Stomach (tissue), 9 donors: ENCODE data around the gene IL4R. TPM values are rescaled to one million over a fixed set of nuclear protein-coding genes. Genes with fewer than 3 reads are reported as not detected.

Experiments
- DNase-seq, 2 donors: peaks; one replicate each; pipeline versions ENCODE4 v3.0.0 to v3.0.0-alpha.2; 2013 to 2019
- H3K27ac ChIP-seq, 5 donors: fragments of 200-600 bp in 4 of 5; sonication (generic) in 4 of 5; one replicate each; pipeline ENCODE4 v1.5.1; 2013 to 2019; ENCODE audit warnings: mild to moderate bottlenecking in 1 of 5, moderate library complexity in 1 of 5
- H3K27me3 ChIP-seq, 3 donors: fragments of 200-600 bp; sonication (generic); one replicate each; pipeline ENCODE4 v1.5.1; 2017 to 2019; ENCODE audit warnings: mixed run types in 1 of 3
- H3K36me3 ChIP-seq, 4 donors: fragments of 200-600 bp; sonication (generic); 1 replicate in 3 of 4; 2 replicates in 1 of 4; pipeline ENCODE4 v1.5.1; 2016 to 2019
- H3K4me1 ChIP-seq, 4 donors: fragments of 200-600 bp; sonication (generic); one replicate each; pipeline ENCODE4 v1.5.1; 2016 to 2019
- H3K4me3 ChIP-seq, 4 donors: fragments of 200-600 bp; sonication (generic) in 3 of 4; one replicate each; pipeline ENCODE4 v1.5.1; 2016 to 2019; ENCODE audit warnings: mild to moderate bottlenecking in 1 of 4
- H3K9me3 ChIP-seq, 4 donors: fragments of 200-600 bp; sonication (generic); one replicate each; pipeline ENCODE4 v1.5.1; 2016 to 2019
- EP300 ChIP-seq: sonication (generic); formaldehyde crosslinking; IDR thresholded peaks from one replicate; pipeline ENCODE4 v1.6.1; 2017; ENCODE audit warnings: antibody characterized with exemption
- POLR2A ChIP-seq, 4 donors: fragments of 450-650 bp; IDR thresholded peaks; one replicate each; pipeline ENCODE4 v1.6.1; 2016; ENCODE audit warnings: antibody characterized with exemption in 4 of 4, control low read depth in 2 of 4, mild to moderate bottlenecking in 1 of 4, moderate library complexity in 1 of 4
- POLR2AphosphoS5 ChIP-seq, 3 donors: sonication (generic); formaldehyde crosslinking; IDR thresholded peaks; one replicate each; pipeline ENCODE4 v1.6.1; 2016; ENCODE audit warnings: antibody characterized with exemption in 3 of 3
- WGBS, 5 donors: extraction: QIAGEN DNeasy Blood & Tissue Kit in 3 of 5; methylation state at CpG; one replicate each; pipeline versions ENCODE4 v1.1.5 to v1.1.7; 2013 to 2018; 5-methylcytosine and 5-hydroxymethylcytosine counted together
- intact Hi-C: fragments of 100-400 bp; cut with DNase I; formaldehyde crosslinking; loops from one replicate; pipeline ENCODE4 v1.15.1; 2023; ENCODE audit warnings: low total_unique reads
- polyA plus RNA-seq, 3 donors: library from polyadenylated mRNA; stranded (reverse); fragments of 200-250 nt; gene quantifications; one replicate each; pipeline ENCODE4 v1.2.3, GENCODE V29; 2013
- total RNA-seq, 5 donors: library from RNA; depleted of rRNA; stranded (reverse); fragments of >200 nt; gene quantifications; one replicate each; pipeline versions ENCODE4 v1.1.0 to v1.2.3, GENCODE V29; 2014 to 2016
- TF ChIP-seq, protein P1 (sequence below), 7 experiments: fragments of 450-650 bp in 4 of 7; fragments of 200-600 bp in 3 of 7; sonication (generic) in 3 of 7; IDR thresholded peaks; one replicate each; pipeline ENCODE4 v1.5.1; 2016 to 2019; ENCODE audit warnings: antibody characterized with exemption in 7 of 7, control low read depth in 2 of 7, mild to moderate bottlenecking in 1 of 7
- donor health status: healthy with polysubstance abuse.
- donor health status: Bipolar disorder and iron deficiency.
- donor health status: healthy.

The IL4R gene
- total and polyA plus RNA-seq, 8 donors: 17.4 to 120 (median 52.4) TPM

DNA sequence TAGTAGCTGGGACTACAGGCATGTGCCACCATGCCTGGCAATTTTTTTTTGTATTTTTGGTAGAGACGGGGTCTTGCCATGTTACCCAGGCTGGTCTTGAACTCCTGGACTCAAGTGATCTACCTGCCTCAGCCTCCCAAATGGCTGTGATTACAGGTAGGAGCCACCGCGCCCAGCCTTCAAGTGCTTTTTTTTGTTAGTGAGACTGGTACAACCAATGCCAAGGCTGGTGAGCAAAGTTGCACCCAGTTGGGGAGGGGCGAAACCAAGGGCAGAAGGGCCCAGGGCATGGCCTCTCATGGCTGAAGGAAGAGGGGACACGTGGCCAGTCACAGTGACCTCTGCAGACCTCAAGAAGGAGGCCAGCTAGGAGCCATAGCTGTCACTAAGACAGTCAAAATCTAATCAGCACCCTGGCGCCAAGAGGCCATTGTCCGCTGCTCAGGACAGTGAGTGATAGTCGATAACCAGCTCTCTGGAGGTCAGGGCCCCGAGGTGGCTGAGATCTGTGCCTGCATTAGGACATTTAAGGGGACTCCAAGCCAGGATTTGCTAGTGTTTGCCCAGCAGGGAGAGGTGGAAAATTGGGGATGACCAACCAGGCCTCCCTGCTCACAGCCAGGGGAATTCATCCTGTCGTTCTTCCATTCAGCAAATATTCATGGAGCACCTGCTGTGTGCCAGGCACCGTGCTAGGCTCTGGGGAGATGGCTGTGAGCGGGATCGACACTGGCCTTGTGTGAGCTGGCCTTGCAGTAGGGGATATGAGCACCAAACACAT, 10.2 kb downstream of the IL4R start:
- intact Hi-C loops: no loop called here
- H3K36me3 ChIP-seq: peaks cover 0 to 7% (median 0%) of the 10 kb centered on the region in 4 donors
- H3K4me1 ChIP-seq: peaks cover 84 to 100% (median 93%) of the 10 kb centered on the region in 4 donors
- no peak for DNase-seq
- no peak overlapping the region for H3K4me3 ChIP-seq
- WGBS, 5 donors: 78 to 83% (median 79%) methylated on average over 8 to 13 of the region's 13 CpGs
- no peaks in the 10 kb centered on the region for H3K9me3 ChIP-seq
- no peaks in the 10 kb centered on the region for H3K27me3 ChIP-seq
- H3K27ac ChIP-seq: peak overlapping the region; percentile 52 to 100 (median 100)
- TF ChIP-seq EP300: no peak
- TF ChIP-seq POLR2A (IDR thresholded peaks at IDR 0.05): no peak
- TF ChIP-seq, protein P1, sequence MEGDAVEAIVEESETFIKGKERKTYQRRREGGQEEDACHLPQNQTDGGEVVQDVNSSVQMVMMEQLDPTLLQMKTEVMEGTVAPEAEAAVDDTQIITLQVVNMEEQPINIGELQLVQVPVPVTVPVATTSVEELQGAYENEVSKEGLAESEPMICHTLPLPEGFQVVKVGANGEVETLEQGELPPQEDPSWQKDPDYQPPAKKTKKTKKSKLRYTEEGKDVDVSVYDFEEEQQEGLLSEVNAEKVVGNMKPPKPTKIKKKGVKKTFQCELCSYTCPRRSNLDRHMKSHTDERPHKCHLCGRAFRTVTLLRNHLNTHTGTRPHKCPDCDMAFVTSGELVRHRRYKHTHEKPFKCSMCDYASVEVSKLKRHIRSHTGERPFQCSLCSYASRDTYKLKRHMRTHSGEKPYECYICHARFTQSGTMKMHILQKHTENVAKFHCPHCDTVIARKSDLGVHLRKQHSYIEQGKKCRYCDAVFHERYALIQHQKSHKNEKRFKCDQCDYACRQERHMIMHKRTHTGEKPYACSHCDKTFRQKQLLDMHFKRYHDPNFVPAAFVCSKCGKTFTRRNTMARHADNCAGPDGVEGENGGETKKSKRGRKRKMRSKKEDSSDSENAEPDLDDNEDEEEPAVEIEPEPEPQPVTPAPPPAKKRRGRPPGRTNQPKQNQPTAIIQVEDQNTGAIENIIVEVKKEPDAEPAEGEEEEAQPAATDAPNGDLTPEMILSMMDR (IDR thresholded peaks at IDR 0.05): no peak
- no peak for TF ChIP-seq POLR2AphosphoS5 (IDR thresholded peaks at IDR 0.05)

DNA sequence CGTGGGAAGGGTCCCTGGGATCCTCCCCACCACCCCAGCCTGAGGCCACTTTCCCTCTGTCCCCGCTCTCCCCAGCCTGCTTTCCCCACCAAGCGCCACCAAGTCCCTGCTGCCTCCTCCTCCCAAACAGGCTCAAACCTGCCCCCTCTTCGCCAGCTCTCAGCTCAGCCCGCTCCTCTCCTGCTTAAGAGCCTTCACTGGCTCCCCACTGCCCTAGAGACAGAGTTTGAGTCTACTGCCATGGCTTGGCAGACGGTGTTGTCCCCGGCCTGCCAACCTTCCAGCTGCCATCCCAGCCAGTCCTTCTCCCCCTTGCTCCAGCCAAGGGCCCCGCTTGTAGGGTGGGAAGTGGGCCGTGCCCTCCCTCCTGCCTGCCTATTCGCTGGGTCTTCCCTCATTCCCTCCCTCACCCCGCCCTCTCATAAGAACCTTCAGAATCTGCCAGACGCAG, 11.1 kb downstream of the IL4R start:
- TF ChIP-seq EP300: no peak
- peak in 2 of 3 donors; percentile 18 to 52 for TF ChIP-seq POLR2AphosphoS5 (IDR thresholded peaks at IDR 0.05)
- intact Hi-C loops: no loop called here
- H3K9me3 ChIP-seq: no peaks in the 10 kb centered on the region
- 79 to 93% (median 85%) methylated on average over 12 of the region's 12 CpGs for WGBS, 5 donors
- peak in 1 of 2 donors; percentile 49 for DNase-seq
- H3K4me3 ChIP-seq: no peak overlapping the region
- H3K36me3 ChIP-seq: peaks cover 0 to 9% (median 0%) of the 10 kb centered on the region in 4 donors
- H3K4me1 ChIP-seq: peaks cover 84 to 100% (median 93%) of the 10 kb centered on the region in 4 donors
- peak overlapping the region; percentile 52 to 100 (median 100) for H3K27ac ChIP-seq
- H3K27me3 ChIP-seq: no peaks in the 10 kb centered on the region

DNA sequence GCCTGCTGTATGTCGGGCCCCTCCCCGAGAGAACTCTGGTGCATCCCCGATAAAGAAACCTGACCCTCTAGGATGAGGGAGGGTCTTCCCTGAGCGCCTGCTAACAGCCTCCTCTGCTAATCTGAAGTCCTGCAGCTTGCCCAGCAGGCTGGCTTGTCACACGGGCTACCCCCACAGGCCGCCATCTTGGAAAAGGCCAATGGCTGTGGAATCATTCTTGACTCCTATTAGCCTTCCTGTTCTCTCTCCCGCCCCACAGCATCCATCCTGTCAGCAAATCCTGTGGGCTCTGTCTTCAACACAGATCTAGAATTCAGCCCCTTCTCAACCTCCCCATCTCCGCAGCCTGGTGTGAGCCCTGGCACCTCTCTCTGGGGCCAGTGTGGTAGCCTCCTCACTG, 12.0 kb downstream of the IL4R start:
- WGBS, 5 donors: 89 to 95% (median 92%) methylated on average over 8 of the region's 8 CpGs
- DNase-seq: no peak
- no peak overlapping the region for H3K4me3 ChIP-seq
- TF ChIP-seq, protein P1 (IDR thresholded peaks at IDR 0.05): no peak
- TF ChIP-seq POLR2AphosphoS5 (IDR thresholded peaks at IDR 0.05) (no peak), EP300 (no peak), POLR2A (IDR thresholded peaks at IDR 0.05) (no peak)
- H3K36me3 ChIP-seq: peaks cover 0 to 17% (median 5%) of the 10 kb centered on the region in 4 donors
- H3K9me3 ChIP-seq: no peaks in the 10 kb centered on the region
- H3K27me3 ChIP-seq: no peaks in the 10 kb centered on the region
- intact Hi-C loops: no loop called here
- peak overlapping the region; percentile 37 to 100 (median 100) for H3K27ac ChIP-seq
- H3K4me1 ChIP-seq: peaks cover 78 to 100% (median 92%) of the 10 kb centered on the region in 4 donors

DNA sequence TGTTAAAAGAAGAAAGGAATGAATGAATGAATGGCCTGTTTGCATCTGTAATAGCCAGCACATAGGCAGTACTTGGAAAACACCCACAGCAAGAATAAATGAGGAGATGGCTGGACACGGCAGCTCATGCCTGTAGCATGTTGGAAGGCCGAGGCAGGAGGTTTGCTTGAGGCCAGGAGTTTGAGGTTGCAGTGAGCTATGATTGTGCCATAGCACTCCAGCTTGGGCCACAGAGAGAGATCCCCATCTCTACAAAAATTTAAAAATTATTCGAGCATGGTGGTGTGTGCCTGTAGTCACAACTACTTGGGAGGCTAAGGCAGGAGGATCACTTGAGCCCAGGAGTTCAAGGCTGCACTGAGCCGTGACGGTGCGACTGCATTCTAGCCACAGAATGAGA, 12.5 kb downstream of the IL4R start:
- H3K9me3 ChIP-seq: no peaks in the 10 kb centered on the region
- peak overlapping the region; percentile 89 to 100 (median 100) for H3K27ac ChIP-seq
- H3K4me1 ChIP-seq: peaks cover 78 to 100% (median 90%) of the 10 kb centered on the region in 4 donors
- no peak for DNase-seq
- WGBS, 5 donors: 79 to 94% (median 92%) methylated on average over 6 of the region's 6 CpGs
- intact Hi-C loops: no loop called here
- TF ChIP-seq POLR2A (IDR thresholded peaks at IDR 0.05) (no peak), POLR2AphosphoS5 (IDR thresholded peaks at IDR 0.05) (no peak), EP300 (no peak)
- TF ChIP-seq, protein P1 (IDR thresholded peaks at IDR 0.05): no peak
- peaks cover 0 to 22% (median 10%) of the 10 kb centered on the region in 4 donors for H3K36me3 ChIP-seq
- no peak overlapping the region for H3K4me3 ChIP-seq
- H3K27me3 ChIP-seq: no peaks in the 10 kb centered on the region
